OCI-LY1 (cell line): Measurements from ENCODE around the gene PAK4.

ENCODE experiments used
- EZH2 ChIP-seq: fragments of 200-600 bp; sonication (generic), shearing (Covaris generic); IDR thresholded peaks from 2 replicates; pipeline ENCODE4 v1.8.0; 2017; ENCODE audit warnings: borderline replicate concordance, mixed run types, mild to moderate bottlenecking, antibody characterized with exemption, low read length, moderate library complexity, mixed read lengths
- TF ChIP-seq, protein P1 (sequence below): fragments of 200-600 bp; sonication (generic), shearing (Covaris generic); IDR thresholded peaks from 2 replicates; pipeline ENCODE4 v1.5.1; 2017; ENCODE audit warnings: mild to moderate bottlenecking, antibody characterized with exemption, low read length, moderate library complexity, mixed read lengths

DNA sequence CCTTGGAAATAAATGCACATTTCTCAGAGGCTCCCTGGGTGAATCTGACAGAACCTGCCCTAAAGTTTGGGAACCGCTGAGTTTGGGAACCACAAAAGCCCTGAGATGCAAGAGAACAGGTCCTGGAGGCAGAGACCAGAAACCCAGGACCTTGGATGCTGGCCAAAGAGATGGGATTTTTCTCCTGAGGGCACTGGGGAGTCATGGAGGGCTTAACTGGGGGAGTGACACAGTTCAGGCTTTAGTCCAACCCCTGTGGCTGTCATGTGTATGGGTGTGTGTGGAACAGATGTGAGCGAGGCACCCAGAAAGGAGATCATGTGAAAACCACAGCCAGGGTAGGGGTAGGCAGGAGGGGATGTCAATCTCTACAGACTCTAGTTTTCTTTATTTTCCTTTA lies 67.3 kb downstream of the PAK4 start:
- TF ChIP-seq, protein P1, sequence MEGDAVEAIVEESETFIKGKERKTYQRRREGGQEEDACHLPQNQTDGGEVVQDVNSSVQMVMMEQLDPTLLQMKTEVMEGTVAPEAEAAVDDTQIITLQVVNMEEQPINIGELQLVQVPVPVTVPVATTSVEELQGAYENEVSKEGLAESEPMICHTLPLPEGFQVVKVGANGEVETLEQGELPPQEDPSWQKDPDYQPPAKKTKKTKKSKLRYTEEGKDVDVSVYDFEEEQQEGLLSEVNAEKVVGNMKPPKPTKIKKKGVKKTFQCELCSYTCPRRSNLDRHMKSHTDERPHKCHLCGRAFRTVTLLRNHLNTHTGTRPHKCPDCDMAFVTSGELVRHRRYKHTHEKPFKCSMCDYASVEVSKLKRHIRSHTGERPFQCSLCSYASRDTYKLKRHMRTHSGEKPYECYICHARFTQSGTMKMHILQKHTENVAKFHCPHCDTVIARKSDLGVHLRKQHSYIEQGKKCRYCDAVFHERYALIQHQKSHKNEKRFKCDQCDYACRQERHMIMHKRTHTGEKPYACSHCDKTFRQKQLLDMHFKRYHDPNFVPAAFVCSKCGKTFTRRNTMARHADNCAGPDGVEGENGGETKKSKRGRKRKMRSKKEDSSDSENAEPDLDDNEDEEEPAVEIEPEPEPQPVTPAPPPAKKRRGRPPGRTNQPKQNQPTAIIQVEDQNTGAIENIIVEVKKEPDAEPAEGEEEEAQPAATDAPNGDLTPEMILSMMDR, result no peak
- TF ChIP-seq EZH2, result no peak
